Right hindlimb (tissue), 1 donor: Measurements from ENCODE around the gene ZNF385D.
"Not testable (repeated sequence)": the region's sequence is repeated elsewhere in the genome, so short reads cannot be mapped to it uniquely, and the experiment has no call there.

Source experiments
- DNase-seq: peaks from one replicate; pipeline ENCODE4 v3.0.0-alpha.2; 2018

ZNF385D gene

DNA sequence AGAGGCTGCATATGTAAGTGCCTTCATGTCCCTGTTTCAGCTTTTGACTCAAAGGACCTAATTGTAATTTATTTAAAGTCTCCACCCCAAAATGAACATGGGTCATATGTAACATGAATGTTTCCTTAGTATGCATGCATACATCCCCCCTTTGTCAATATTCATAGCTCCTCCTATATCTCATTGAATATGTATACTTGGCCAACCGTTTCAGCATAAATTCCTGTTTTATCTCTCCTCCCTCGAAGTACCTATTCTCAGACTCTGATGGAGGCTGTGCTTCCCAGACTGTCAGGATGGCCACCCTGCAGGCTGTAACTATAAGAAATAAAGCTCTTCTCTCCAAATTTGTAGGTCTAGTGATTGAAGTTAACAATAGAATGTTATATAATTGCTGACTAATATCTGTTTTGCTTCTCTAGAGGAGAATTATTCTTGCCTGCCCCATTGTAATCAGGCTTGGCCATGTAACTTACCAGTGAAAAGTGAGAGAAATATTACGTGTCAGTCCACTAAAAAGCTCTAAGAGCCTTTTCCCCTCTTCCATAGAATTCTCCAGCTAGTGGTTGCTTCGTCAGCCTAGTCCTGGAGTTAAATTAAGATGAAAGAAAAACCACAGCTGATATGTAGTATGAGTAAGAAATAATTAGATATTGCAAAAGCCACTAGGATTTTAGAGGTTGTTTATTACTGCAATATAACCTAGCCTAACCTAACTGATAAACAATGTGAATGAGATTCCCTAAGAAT, 245.1 kb downstream of the ZNF385D start:
- no peak for DNase-seq

GRCh38 chr3:21502656-21503055, 248.4 kb downstream of the ZNF385D start:
- DNase-seq: no peak

- DNase-seq: no peak
These were observed 250.2 kb downstream of the ZNF385D start for GRCh38 chr3:21500834-21501233.

GRCh38 chr3:21490671-21491070, 260.3 kb downstream of the ZNF385D start:
- DNase-seq: not testable (repeated sequence)

- DNase-seq: no peak
These were observed 263.5 kb downstream of the ZNF385D start for GRCh38 chr3:21487520-21487919.

DNA sequence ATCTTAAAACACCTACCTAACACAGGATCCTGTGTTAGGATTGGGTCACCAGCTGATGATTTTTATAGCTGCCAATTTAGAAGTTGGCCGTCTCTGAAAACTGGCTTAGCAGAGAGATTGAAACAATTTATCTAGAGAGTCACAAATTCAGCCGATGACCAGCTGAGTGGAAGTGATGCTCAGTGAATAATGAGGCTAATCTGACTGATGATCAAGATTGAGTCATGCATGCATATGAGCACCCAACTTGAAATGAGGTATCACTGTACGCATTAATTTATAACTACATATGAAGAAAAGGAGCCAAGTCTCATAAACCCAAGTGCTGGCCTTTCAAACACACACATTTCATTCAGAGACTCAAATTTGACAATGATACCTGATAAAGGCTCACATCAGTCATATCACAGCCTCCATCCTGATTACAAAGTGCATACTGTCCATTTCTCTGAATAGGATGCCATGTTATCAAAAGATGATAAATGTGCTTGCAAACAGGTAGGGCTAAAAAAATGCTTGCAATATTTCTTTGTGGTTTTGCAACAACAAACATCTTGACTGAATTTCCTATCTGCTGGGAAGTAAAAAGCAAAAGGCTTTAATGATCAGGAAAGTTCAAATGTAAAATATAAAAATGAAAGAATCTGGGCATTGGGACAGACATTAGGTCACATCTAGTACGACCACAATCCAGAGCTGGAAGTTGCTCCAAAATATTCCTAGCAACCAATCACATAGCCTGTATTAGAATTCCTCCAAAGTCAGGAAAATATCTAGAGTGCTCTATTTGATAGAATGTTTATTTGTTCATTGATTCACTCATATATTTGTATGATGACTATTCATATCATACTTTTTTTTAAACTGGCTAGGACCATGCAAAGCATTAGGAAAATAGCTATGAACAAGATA, 264.7 kb downstream of the ZNF385D start:
- not testable (repeated sequence) for DNase-seq

DNA sequence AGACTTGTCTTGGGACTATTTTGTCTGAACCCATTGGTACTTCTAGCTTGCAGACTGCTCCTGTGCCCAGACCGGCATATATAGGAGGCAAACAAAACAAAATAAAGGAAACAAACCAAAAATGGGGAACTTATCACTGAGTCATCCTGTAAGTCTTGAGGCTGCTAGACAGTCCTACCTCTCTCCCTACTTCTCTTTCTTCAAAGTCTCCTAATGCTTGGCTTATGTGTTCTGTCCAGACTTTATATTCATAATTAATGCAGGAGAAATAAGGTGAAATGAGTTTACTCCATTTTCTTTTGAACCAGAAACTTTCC, 266.2 kb downstream of the ZNF385D start:
- no peak for DNase-seq

DNA sequence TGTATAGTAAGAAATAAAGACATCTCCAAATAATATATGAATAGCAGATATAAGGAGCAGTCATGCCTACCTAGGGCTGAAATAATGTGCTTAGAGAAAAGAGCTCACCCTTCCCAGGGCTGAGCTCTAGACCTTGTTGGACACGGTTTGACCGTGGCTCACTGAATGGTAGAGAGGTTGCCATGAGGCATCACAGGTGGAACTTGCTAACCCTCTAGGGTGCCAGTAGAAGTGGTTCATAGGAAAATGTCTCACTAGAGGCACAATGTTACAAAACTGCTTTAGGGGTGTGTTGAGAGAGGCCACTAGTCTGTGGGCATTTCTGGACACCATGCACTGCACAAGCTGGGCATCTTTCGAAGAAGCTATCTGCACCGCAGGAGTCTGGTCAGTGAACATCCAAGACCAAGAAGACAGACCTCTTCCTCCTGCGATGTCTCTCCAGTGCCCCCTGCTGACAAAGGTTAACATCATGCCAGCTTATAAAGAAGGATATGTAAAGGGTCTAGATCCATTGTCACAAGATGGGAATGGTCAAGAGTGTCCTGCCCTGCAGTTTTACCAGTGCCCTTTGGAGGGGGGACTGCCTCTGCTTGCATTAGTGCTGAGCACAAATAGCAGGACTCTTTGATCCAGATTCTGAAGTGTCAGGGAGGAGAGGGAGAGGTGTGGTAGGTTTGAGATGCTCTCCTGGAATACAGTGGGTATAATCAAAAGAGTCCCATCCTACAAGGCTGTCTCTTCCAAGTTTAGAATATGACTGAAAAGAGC, 266.8 kb downstream of the ZNF385D start:
- peak; percentile 52 for DNase-seq

- DNase-seq: no peak
These were observed 269.0 kb downstream of the ZNF385D start for GRCh38 chr3:21481991-21482390.

DNA sequence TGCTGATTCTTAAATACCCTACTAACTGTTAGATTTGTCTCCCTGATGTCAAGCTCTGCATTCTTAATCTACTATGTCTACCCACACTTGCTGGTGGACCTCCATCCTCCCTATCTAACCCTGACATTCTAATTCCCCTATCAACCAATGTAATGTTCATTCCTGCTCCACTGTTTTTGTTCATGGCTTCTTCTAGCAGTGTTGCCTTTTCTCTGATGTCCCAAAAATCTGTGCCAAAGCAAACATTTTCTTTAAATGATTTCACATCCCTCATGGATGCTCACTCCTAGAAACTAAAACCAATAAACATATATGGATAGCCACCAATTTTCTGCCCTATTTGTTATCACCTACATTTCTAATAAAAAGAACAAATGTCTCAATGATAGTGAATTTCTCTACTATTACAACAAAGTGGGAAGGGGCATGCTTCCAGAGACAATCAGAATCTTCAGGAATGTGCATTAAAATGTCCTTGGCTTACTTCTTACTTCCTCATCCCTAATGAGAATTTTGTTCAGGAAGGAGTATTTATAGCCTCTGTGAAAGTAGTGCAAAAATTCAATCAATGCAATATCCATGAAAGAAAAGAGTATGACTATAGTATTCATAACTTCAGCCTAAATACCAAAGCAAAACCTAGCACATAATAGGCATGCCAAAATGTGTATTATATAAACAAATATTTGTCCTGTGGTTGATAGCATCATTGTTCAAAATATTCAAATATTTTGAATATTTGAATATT, 273.3 kb downstream of the ZNF385D start:
- no peak for DNase-seq

- no peak for DNase-seq
These were observed 284.5 kb downstream of the ZNF385D start for GRCh38 chr3:21466476-21466875.

DNA sequence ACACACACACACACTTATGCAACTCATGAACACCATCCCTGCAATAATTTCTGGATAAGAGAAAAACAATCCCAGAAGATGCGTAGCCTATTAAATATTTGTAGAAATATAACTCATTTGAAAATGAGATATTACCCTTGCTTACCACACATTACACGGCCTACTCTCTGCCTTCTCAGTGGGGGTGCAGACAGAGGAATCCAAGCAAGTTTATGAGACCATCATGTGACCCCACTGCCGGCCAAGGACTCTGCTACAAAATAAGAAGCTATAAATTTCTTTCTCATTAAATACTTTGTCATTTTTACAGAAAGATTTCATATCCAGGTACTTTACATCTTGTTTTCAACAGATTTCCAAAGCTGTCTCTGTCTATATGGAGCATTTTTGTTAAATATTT, 286.3 kb downstream of the ZNF385D start:
- DNase-seq: peak; percentile 25

DNA sequence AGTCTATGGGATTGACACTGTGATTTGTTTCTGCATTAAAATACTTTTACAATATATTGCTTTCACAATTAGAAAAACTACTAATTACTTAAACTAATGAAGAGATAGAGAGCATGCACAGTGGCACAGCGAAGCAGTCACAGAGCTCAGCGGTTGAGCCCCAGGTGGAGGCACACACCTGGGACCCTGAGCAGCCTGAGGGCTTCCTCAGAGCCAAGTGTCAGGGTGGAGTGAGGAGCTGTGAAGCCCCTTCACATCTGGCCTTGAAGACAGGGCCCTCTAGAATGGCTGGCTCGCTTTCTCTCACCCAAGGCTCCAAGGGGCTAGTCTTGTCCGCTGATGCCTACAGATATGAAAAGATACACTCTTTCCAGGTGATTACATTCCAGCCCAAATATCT, 287.7 kb downstream of the ZNF385D start:
- no peak for DNase-seq

DNA sequence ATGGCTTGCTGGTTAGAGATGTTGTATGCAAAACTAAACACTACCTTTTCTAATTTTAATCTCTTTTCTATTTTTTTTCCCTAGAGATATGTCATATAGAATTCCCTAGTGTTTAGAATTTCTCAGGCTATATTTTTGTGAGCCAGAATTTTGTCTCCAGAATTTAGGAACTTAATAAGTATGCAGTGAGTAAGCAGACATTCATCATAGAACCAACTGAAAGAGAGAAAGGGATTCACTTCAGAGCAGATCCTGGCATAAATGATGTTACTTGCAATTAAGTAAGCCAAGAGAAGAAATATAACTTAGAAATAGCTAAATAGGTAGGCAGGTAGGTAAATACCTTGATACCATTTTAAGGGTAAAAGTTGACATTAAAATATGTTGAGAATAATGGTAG, 288.9 kb downstream of the ZNF385D start:
- no peak for DNase-seq

DNA sequence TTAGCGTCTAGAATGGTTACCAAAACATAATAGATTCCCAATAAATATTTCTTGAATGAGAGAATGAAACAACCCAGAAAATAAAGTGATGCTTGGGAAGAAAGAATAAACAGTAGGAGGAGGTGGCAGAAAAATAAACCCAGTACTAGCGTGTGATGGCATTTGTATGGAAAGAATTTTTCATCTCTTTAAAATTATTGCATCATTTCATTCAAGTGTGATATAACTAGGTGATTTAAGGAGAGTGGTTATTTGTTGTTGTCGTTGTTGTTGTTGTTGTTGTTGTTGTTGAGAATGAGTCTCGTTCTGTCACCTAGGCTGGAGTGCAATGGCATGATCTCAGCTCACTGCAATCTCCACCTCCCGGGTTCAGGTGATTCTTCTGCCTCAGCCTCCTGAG, 293.9 kb downstream of the ZNF385D start:
- DNase-seq: no peak

GRCh38 chr3:21449738-21450137, 301.3 kb downstream of the ZNF385D start:
- DNase-seq: no peak

GRCh38 chr3:21447476-21448151, 303.4 kb downstream of the ZNF385D start:
- no peak for DNase-seq

GRCh38 chr3:21446945-21447475, 304.0 kb downstream of the ZNF385D start:
- no peak for DNase-seq

- DNase-seq: no peak
These were observed 305.0 kb downstream of the ZNF385D start for GRCh38 chr3:21446027-21446426.

GRCh38 chr3:21441821-21442220, 309.2 kb downstream of the ZNF385D start:
- no peak for DNase-seq

DNA sequence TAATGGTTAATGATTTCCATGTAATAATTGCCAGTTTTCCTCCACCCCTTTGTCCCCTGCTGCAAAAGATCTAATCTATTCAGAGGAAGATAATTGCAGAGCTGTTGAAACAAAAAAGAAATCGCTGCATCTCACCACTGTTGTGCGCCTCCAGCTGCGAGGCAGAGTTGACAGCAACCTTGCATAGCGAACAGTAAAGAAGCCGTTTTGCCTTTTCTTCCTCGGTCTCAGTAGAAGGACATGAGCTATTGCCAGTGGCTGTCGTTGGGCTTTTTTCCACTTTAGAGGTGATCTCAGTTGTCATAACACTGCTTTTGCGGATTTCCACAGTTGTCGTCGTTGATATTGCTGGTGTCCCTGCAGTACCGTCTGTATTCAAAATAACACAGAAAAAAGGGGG, 314.2 kb downstream of the ZNF385D start:
- no peak for DNase-seq

GRCh38 chr3:21435871-21436270, 315.1 kb downstream of the ZNF385D start:
- peak; percentile 64 for DNase-seq
